Measurements from ENCODE around the gene DNASE1. TPM values are rescaled to one million over a fixed set of nuclear protein-coding genes. Genes with fewer than 3 reads are reported as not detected.
"Not testable (repeated sequence)": the region's sequence is repeated elsewhere in the genome, so short reads cannot be mapped to it uniquely, and the experiment has no call there.

The DNASE1 gene
- 22.5 and 23.1 TPM in 2 replicates for total RNA-seq
- long read RNA-seq, partial matches to known transcripts: 7 of 19 reads
- long read RNA-seq, other reads (novel, unspliced or antisense): 12 of 19 reads

- Mint-ChIP-seq H3K36me3 (ENCODE audit: unreplicated experiment) (peaks cover 14% of the 10 kb centered on the region), H3K27me3 (ENCODE audit: unreplicated experiment) (no peaks in the 10 kb centered on the region), H3K4me1 (ENCODE audit: unreplicated experiment) (peaks cover 4% of the 10 kb centered on the region), H3K4me3 (ENCODE audit: unreplicated experiment) (no peak within 1 kb of the TSS), H3K27ac (ENCODE audit: unreplicated experiment) (no peak within 1 kb of the TSS), H3K9me3 (ENCODE audit: unreplicated experiment) (no peaks in the 10 kb centered on the region)
- peak; percentile 62 for TF ChIP-seq CTCF (IDR thresholded peaks at IDR 0.05)
- no peak for DNase-seq (ENCODE audit: extremely low spot score, unreplicated experiment)
Measured at GRCh38 chr16:3654249-3654991, at the start of gene DNASE1. Gene DNASE1 (plus strand): TSS chr16:3654691. CDS start chr16:3655374, 683 bp downstream.

GRCh38 chr16:3606441-3606840 lies 48.0 kb upstream of the DNASE1 start:
- Mint-ChIP-seq H3K36me3 (ENCODE audit: unreplicated experiment) (peaks cover 9% of the 10 kb centered on the region), H3K27me3 (ENCODE audit: unreplicated experiment) (no peaks in the 10 kb centered on the region), H3K4me3 (ENCODE audit: unreplicated experiment) (no peak overlapping the region), H3K9me3 (ENCODE audit: unreplicated experiment) (no peaks in the 10 kb centered on the region), H3K27ac (ENCODE audit: unreplicated experiment) (no peak overlapping the region), H3K4me1 (ENCODE audit: unreplicated experiment) (peaks cover 8% of the 10 kb centered on the region)
- no peak for DNase-seq (ENCODE audit: extremely low spot score, unreplicated experiment)
- no peak for TF ChIP-seq CTCF (IDR thresholded peaks at IDR 0.05)

- Mint-ChIP-seq H3K36me3 (ENCODE audit: unreplicated experiment) (peaks cover 4% of the 10 kb centered on the region), H3K27ac (ENCODE audit: unreplicated experiment) (no peak overlapping the region), H3K4me1 (ENCODE audit: unreplicated experiment) (peaks cover 13% of the 10 kb centered on the region), H3K4me3 (ENCODE audit: unreplicated experiment) (no peak overlapping the region), H3K9me3 (ENCODE audit: unreplicated experiment) (no peaks in the 10 kb centered on the region), H3K27me3 (ENCODE audit: unreplicated experiment) (no peaks in the 10 kb centered on the region)
- DNase-seq (ENCODE audit: extremely low spot score, unreplicated experiment): no peak
- no peak for TF ChIP-seq CTCF (IDR thresholded peaks at IDR 0.05)
Measured at GRCh38 chr16:3607161-3607560, 47.3 kb upstream of the DNASE1 start.

GRCh38 chr16:3607634-3608033 lies 46.9 kb upstream of the DNASE1 start:
- Mint-ChIP-seq H3K9me3 (ENCODE audit: unreplicated experiment) (no peaks in the 10 kb centered on the region), H3K4me3 (ENCODE audit: unreplicated experiment) (no peak overlapping the region), H3K27ac (ENCODE audit: unreplicated experiment) (no peak overlapping the region), H3K27me3 (ENCODE audit: unreplicated experiment) (no peaks in the 10 kb centered on the region), H3K36me3 (ENCODE audit: unreplicated experiment) (peaks cover 4% of the 10 kb centered on the region), H3K4me1 (ENCODE audit: unreplicated experiment) (peaks cover 17% of the 10 kb centered on the region)
- DNase-seq (ENCODE audit: extremely low spot score, unreplicated experiment): no peak
- TF ChIP-seq CTCF (IDR thresholded peaks at IDR 0.05): no peak

GRCh38 chr16:3608069-3608468 lies 46.4 kb upstream of the DNASE1 start:
- DNase-seq (ENCODE audit: extremely low spot score, unreplicated experiment): no peak
- Mint-ChIP-seq H3K36me3 (ENCODE audit: unreplicated experiment) (peaks cover 4% of the 10 kb centered on the region), H3K4me3 (ENCODE audit: unreplicated experiment) (no peak overlapping the region)

GRCh38 chr16:3608976-3609375 lies 45.5 kb upstream of the DNASE1 start:
- not testable (repeated sequence) for H3K27ac Mint-ChIP-seq (ENCODE audit: unreplicated experiment)

More at GRCh38 chr16:3608069-3608468, 46.4 kb upstream of the DNASE1 start:
- Mint-ChIP-seq H3K27ac (ENCODE audit: unreplicated experiment) (no peak overlapping the region), H3K4me1 (ENCODE audit: unreplicated experiment) (peaks cover 20% of the 10 kb centered on the region), H3K27me3 (ENCODE audit: unreplicated experiment) (no peaks in the 10 kb centered on the region), H3K9me3 (ENCODE audit: unreplicated experiment) (no peaks in the 10 kb centered on the region)
- no peak for TF ChIP-seq CTCF (IDR thresholded peaks at IDR 0.05)

More at GRCh38 chr16:3608976-3609375, 45.5 kb upstream of the DNASE1 start:
- DNase-seq (ENCODE audit: extremely low spot score, unreplicated experiment); H3K27me3 Mint-ChIP-seq (ENCODE audit: unreplicated experiment); H3K36me3 Mint-ChIP-seq (ENCODE audit: unreplicated experiment); H3K9me3 Mint-ChIP-seq (ENCODE audit: unreplicated experiment); H3K4me3 Mint-ChIP-seq (ENCODE audit: unreplicated experiment): not testable (repeated sequence)
- H3K4me1 Mint-ChIP-seq (ENCODE audit: unreplicated experiment): peaks cover 25% of the 10 kb centered on the region

Measured in osteocyte (in vitro differentiated cells).